ENCODE data around the gene DACT2.

DNA sequence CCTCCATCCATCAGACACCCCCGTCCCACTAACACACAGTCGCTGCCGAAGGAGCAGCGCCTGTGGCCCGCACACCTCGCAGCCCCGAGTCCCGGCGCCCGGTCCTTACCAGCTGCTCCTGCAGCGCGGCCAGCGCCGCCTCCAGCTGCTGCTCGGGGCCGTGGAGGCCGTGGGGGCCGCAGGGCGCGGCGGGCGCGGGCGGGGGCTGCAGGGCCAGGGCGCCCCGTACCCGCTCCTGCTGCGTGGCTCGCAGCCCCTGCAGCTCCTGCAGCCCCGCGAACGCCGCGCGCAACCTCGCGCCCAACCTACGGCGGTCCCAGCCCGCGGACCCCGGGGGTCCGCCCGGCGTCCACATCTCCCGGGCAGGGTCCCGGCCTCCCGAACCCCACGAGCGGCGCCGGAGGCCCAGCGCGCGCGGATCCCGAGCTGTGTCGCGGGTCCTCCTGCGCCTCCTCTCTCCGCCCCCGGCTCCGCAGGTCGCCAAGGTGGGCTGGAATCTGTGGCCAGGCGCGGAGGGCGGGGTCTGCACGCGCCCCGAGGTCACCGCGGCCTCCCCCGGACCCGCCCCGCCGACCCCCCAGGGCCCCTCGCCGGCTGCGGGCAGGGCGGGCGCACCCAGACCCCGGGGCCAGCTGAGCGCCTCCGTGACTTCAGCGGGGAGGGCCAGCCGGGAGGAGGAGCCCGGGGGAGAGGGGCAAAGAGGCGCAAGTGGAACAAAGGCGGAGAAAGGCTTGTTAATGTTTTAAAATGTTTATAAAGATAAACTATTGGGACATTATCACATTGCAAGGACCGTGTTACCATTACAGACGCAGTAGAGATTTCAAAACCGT, at the start of gene DACT2:
- TF ChIP-seq GATA2 (IDR thresholded peaks at IDR 0.05; ENCODE audit: low read depth, low read length) (no peak), GATA3 (IDR thresholded peaks at IDR 0.05; ENCODE audit: low read depth, low read length) (no peak)
